Upper lobe of left lung (tissue), 4 donors: ENCODE measurements around the gene RASD2.

Source experiments
- CTCF ChIP-seq, 6 experiments: fragments of 450-650 bp in 4 of 6; fragments of 200-600 bp in 2 of 6; sonication (generic) in 2 of 6; IDR thresholded peaks; one replicate each; pipeline ENCODE4 v1.5.1; 2016 to 2019; ENCODE audit warnings: antibody characterized with exemption in 6 of 6
- EP300 ChIP-seq, 4 donors: sonication (generic); formaldehyde crosslinking; IDR thresholded peaks; one replicate each; pipeline ENCODE4 v1.5.1; 2017; ENCODE audit warnings: antibody characterized with exemption in 4 of 4, control low read depth in 2 of 4
- POLR2A ChIP-seq, 4 donors: fragments of 450-650 bp; IDR thresholded peaks; one replicate each; pipeline ENCODE4 v1.5.1; 2016 to 2017; ENCODE audit warnings: antibody characterized with exemption in 4 of 4, mild to moderate bottlenecking in 2 of 4
- POLR2AphosphoS5 ChIP-seq, 2 donors: sonication (generic); formaldehyde crosslinking; IDR thresholded peaks; one replicate each; pipeline ENCODE4 v1.5.1; 2017; ENCODE audit warnings: antibody characterized with exemption in 2 of 2

- TF ChIP-seq CTCF (IDR thresholded peaks at IDR 0.05) (no peak), POLR2A (IDR thresholded peaks at IDR 0.05) (no peak), POLR2AphosphoS5 (IDR thresholded peaks at IDR 0.05) (no peak), EP300 (IDR thresholded peaks at IDR 0.05) (peak in 1 of 4 donors; percentile 16)
These were observed 39.9 kb downstream of the RASD2 start for GRCh38 chr22:35580351-35581022.
